Adrenal gland (tissue), 5 donors: ENCODE data around the gene DPH3.

Experiments
- CTCF ChIP-seq, 6 experiments: fragments of 450-650 bp in 4 of 6; fragments of 200-600 bp in 2 of 6; sonication (generic) in 1 of 6; IDR thresholded peaks; 1 replicate in 5 of 6; 2 replicates in 1 of 6; pipeline versions ENCODE4 v1.5.1 to v1.8.0; 2016 to 2021; ENCODE audit warnings: antibody characterized with exemption in 6 of 6, mild to moderate bottlenecking in 2 of 6, moderate library complexity in 1 of 6
- POLR2A ChIP-seq, 2 donors: fragments of 450-650 bp; IDR thresholded peaks; one replicate each; pipeline ENCODE4 v1.6.1; 2017; ENCODE audit warnings: antibody characterized with exemption in 2 of 2, mild to moderate bottlenecking in 2 of 2, moderate library complexity in 1 of 2
- donor health status: DM: no; HTN: no; CAD: no.

- TF ChIP-seq CTCF (IDR thresholded peaks at IDR 0.05) (no peak), POLR2A (IDR thresholded peaks at IDR 0.05) (no peak)
Measured at GRCh38 chr3:16211176-16211904, 53.4 kb downstream of the DPH3 start.
